Choroid plexus epithelial cell (primary cell): ENCODE results near the gene KRT38.
A peak's percentile ranks its signal among the peaks of the same experiment; 100 is the strongest.

Experiments
- DNase-seq: peaks from one replicate; pipeline ENCODE4 v3.0.0-alpha.2; 2010; ENCODE audit warnings: low read depth
- H3K4me3 ChIP-seq: 2 replicates; pipeline ENCODE4 v1.5.1; 2011; ENCODE audit warnings: low read depth, mild to moderate bottlenecking, control low read depth, low read length, moderate library complexity
- TF ChIP-seq, protein P1 (sequence below): conservative IDR thresholded peaks from 2 replicates; pipeline ENCODE4 v1.5.1; 2011; ENCODE audit warnings: low read depth, mild to moderate bottlenecking, control low read depth, inconsistent platforms, low read length, moderate library complexity

The KRT38 gene

DNA sequence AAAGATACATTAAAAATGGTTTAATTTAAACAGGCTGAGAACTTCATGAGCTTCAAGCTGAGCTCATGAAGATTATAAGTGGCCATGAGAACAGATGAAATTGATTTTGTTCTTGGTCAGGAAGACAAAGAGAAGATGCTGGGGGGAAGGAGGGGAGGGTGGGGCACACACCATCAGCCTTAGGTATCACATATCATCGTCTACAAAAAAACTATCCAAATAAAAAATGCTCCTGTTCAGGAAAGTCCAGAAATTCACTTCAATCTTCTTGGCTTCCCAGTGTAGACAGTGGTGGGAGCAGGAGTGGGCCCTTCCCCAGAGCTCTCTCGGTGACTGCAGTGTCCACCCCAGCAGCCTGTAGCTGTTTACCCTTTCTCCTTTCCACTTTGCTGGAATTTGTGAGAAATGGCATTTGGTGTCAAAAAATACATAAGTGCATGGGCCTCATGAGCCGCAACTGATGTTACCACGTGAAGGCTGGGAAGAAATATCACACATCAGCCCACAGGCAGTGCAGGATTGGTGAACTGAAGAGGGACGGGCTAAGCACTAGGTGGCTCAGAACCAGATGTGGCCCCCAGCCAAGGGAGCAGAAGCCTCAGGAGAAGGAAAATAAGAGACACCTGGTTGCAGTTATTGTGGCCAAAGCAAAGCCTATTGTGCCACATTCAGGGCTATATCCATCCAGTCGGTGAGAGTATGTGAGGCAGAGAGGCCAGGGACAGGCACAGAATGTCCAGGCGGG is 22.5 kb downstream of the KRT38 start:
- DNase-seq = no peak
- no peak overlapping the region for H3K4me3 ChIP-seq
- TF ChIP-seq, protein P1, sequence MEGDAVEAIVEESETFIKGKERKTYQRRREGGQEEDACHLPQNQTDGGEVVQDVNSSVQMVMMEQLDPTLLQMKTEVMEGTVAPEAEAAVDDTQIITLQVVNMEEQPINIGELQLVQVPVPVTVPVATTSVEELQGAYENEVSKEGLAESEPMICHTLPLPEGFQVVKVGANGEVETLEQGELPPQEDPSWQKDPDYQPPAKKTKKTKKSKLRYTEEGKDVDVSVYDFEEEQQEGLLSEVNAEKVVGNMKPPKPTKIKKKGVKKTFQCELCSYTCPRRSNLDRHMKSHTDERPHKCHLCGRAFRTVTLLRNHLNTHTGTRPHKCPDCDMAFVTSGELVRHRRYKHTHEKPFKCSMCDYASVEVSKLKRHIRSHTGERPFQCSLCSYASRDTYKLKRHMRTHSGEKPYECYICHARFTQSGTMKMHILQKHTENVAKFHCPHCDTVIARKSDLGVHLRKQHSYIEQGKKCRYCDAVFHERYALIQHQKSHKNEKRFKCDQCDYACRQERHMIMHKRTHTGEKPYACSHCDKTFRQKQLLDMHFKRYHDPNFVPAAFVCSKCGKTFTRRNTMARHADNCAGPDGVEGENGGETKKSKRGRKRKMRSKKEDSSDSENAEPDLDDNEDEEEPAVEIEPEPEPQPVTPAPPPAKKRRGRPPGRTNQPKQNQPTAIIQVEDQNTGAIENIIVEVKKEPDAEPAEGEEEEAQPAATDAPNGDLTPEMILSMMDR = no peak

DNA sequence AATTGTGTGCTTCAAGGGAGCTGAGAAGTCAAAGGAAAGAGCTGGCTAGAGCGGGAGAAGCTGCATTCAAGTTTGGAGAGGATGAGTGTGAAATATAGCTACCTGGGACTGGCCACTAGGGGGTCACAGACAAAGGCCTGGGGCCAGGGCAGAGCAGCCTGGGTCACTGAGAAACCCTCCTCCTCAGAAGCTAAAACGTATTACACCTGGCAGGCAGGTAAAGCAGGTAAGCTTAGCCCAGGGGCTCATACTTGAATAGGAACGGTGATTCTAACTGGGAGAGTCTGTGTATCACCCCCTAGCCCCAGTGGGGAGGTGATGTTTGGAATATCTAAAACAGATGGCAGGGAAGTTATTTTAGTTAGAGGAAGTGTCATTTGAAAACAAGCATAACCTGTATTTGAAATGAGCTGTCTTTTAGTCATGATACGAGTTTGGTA is 23.2 kb downstream of the KRT38 start:
- DNase-seq = no peak
- H3K4me3 ChIP-seq = no peak overlapping the region
- TF ChIP-seq, protein P1 = peak; percentile 17

DNA sequence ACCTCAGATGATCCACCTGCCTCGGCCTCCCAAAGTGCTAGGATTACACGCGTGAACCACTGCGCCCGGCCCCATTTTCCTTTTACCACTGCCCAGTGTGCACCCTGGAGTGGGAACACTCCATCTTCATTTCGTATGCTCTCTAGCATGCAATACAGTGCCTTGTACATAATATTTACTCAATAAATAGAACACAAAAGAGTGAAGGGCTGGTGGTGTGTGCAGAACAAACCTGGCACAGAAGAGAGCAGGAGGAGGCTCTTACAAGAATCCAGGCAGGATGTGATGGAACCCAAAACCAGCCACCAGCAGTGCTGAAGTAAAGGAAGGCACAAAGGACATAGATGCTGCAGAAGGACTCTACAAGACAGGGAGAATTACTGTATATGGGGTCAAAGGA is 23.7 kb downstream of the KRT38 start:
- TF ChIP-seq, protein P1 = no peak

DNA sequence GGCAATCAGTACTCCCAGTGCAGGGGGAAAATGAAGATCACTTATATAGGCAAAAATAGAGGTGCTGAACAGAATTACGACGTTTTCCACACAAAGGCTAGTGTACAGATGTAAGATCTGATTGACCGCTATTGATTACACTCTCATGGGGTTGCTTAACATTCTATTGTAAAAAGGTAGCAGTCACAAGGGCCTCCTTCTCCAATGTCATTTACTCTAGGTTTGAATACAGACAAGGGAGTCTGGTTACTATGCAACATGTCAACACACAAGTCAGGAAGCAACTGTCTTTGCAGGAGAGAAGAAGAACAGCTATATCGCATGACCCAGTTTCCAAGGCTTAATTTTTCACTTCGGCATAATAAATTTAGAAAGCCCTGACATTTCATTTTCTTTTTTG is 24.3 kb downstream of the KRT38 start:
- TF ChIP-seq, protein P1 = no peak
- peak; percentile 35 for DNase-seq
- H3K4me3 ChIP-seq = no peak overlapping the region

More for the DNA sequence above, 23.7 kb downstream of the KRT38 start:
- no peak for DNase-seq
- H3K4me3 ChIP-seq = no peak overlapping the region

DNA sequence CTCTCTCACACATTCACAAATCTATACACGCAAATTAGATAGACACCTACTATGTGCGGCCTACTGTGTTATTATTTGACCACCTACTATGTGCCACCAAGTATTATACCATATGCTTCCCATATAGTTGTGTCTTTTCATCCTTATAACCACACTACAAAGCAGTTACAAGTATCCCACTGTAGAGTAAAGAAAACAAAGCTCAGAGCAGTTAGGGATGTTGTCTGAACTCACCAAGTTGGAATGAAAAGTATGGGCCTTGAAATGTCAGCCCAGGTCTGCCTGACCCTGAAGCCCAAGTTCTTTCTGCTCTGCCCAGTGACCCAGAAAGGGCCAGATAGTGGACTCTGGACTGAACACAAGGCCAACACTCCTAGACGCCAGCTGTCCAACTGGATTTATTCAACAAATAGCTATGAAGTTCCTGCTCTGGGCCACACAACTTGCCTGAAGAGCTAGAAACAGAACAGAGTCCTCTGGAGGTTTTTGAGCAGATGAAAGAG is 24.9 kb downstream of the KRT38 start:
- H3K4me3 ChIP-seq = no peak overlapping the region
- TF ChIP-seq, protein P1 = no peak
- peak; percentile 71 for DNase-seq

DNA sequence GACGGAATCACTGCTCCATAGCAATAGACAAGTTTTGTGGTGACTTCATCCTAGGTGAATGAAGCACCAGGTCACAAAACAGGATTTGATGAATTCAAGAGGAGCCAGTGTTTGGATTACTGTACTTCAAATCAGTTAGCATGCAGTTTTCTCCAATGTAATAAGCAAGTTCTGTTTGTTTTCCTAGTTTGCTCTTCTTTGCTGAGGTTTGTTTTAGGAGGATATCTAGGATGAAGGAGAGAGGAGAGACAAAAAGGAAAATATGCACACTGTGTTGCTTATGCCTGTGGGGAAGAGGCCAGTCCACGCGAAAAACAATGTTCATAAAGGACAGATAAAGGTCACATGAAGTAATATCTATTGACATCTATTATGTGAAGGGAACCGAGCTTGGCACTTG is 25.4 kb downstream of the KRT38 start:
- H3K4me3 ChIP-seq = no peak overlapping the region
- TF ChIP-seq, protein P1 = no peak
- peak; percentile 9 for DNase-seq

DNA sequence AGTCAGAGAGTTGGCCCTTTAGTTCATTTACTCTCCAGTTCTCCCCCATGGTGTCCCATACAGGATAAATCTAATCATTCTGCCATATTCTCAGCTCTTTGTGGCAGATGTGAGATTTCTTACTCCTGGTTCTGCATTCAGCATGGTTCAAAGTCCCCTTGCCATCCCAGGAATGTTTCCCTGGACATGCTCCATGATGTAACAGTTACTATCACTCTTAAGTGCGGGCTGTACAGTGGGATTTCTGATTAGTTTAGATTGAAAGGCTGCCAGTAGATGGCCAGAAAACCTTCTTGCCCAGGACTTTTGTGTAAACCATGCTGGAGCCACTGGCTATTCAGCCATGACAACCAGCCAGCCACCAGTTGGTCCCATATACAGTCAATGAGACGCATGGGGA is 26.8 kb downstream of the KRT38 start:
- H3K4me3 ChIP-seq = no peak overlapping the region
- TF ChIP-seq, protein P1 = no peak
- DNase-seq = no peak
